Adrenal gland (tissue), 12 donors: Measurements from ENCODE around the gene BEX2. TPM values are rescaled to one million over a fixed set of nuclear protein-coding genes. Genes with fewer than 3 reads are reported as not detected.

ENCODE experiments used
- DNase-seq, 7 donors: peaks; one replicate each; pipeline ENCODE4 v3.0.0-alpha.2; 2019 to 2020
- H3K27ac ChIP-seq, 5 donors: fragments of 200-600 bp; sonication (generic) in 4 of 5; 1 replicate in 3 of 5; 2 replicates in 2 of 5; pipeline versions ENCODE4 v1.5.1 to v1.8.0; 2016 to 2020; ENCODE audit warnings: mild to moderate bottlenecking in 1 of 5
- H3K27me3 ChIP-seq: fragments of 200-600 bp; 2 replicates; pipeline ENCODE4 v1.8.0; 2021
- H3K36me3 ChIP-seq, 2 donors: fragments of 200-600 bp; replicated peaks in 1 of 2; 1 replicate in 1 of 2; 2 replicates in 1 of 2; pipeline versions ENCODE4 v1.5.1 to v1.8.0; 2018 to 2022
- H3K4me1 ChIP-seq, 2 donors: fragments of 200-600 bp; replicated peaks in 1 of 2; 1 replicate in 1 of 2; 2 replicates in 1 of 2; pipeline versions ENCODE4 v1.5.1 to v1.8.0; 2018 to 2021
- H3K4me3 ChIP-seq, 4 donors: fragments of 200-600 bp; sonication (generic) in 3 of 4; one replicate each; pipeline ENCODE4 v1.5.1; 2016 to 2018
- H3K9me3 ChIP-seq, 3 donors: fragments of 200-600 bp; sonication (generic) in 1 of 3; replicated peaks in 1 of 3; 1 replicate in 2 of 3; 2 replicates in 1 of 3; pipeline versions ENCODE4 v1.5.1 to v1.8.0; 2016 to 2021
- CTCF ChIP-seq, 6 experiments: fragments of 450-650 bp in 4 of 6; fragments of 200-600 bp in 2 of 6; sonication (generic) in 1 of 6; IDR thresholded peaks; 1 replicate in 5 of 6; 2 replicates in 1 of 6; pipeline versions ENCODE4 v1.5.1 to v1.8.0; 2016 to 2021; ENCODE audit warnings: antibody characterized with exemption in 6 of 6, mild to moderate bottlenecking in 2 of 6, moderate library complexity in 1 of 6
- POLR2A ChIP-seq, 2 donors: fragments of 450-650 bp; IDR thresholded peaks; one replicate each; pipeline ENCODE4 v1.6.1; 2017; ENCODE audit warnings: antibody characterized with exemption in 2 of 2, mild to moderate bottlenecking in 2 of 2, moderate library complexity in 1 of 2
- WGBS, 4 donors: extraction: QIAGEN DNeasy Blood & Tissue Kit in 2 of 4; methylation state at CpG; one replicate each; pipeline versions ENCODE4 v1.1.5 to v1.1.7; 2013 to 2017; 5-methylcytosine and 5-hydroxymethylcytosine counted together
- intact Hi-C, 2 donors: fragments of 100-400 bp; cut with DNase I; formaldehyde crosslinking; loops; one replicate each; pipeline versions ENCODE4 v1.14.1 to v1.15.0; 2022 to 2023
- polyA plus RNA-seq, 3 donors: library from polyadenylated mRNA; stranded (reverse); fragments of 200-250 nt in 2 of 3; fragments of 350-450 nt in 1 of 3; fragmentation: Illumina TruSeq in 1 of 3; extraction: RNeasy Lipid Tissue Mini Kit (QIAGEN cat#74804) in 1 of 3; gene quantifications; one replicate each; pipeline ENCODE4 v1.2.3, GENCODE V29; 2013 to 2014
- total RNA-seq, 9 donors: library from RNA; depleted of rRNA in 4 of 9; stranded (reverse); fragments of >200 nt in 4 of 9; fragments of 120-200 nt in 1 of 9; fragmentation: NEBNext Ultra II Directional in 1 of 9; extraction: Animal tissue kit (Norgen Biotek cat#: 25700) in 1 of 9; gene quantifications; one replicate each; pipeline versions ENCODE4 v1.1.0 to v1.2.4, GENCODE V29; 2013 to 2023
- donor health status: healthy with polysubstance abuse.
- donor health status: Bipolar disorder and iron deficiency.
- donor health status: DM: yes; HTN: yes; CAD: no.
- donor health status: DM: no; HTN: no; CAD: no.
- donor health status: DM: no; HTN: no; CAD: no.
- donor health status: DM: yes; HTN: yes; CAD: no.

Gene BEX2
- total and polyA plus RNA-seq, 12 donors: 29.4 to 118 (median 55.4) TPM

- peak overlapping the region in 1 of 5 donors; percentile 96 for H3K27ac ChIP-seq
- no peaks in the 10 kb centered on the region for H3K27me3 ChIP-seq
- H3K36me3 ChIP-seq: no peaks in the 10 kb centered on the region
- no peak for DNase-seq
- H3K4me3 ChIP-seq: peak overlapping the region in 1 of 4 donors; percentile 82
- WGBS, 4 donors: 68 to 88% (median 77%) methylated on average over 2 of the region's 2 CpGs
- TF ChIP-seq CTCF (IDR thresholded peaks at IDR 0.05) (no peak), POLR2A (IDR thresholded peaks at IDR 0.05) (no peak)
- intact Hi-C loops: no loop called here
- H3K9me3 ChIP-seq: no peaks in the 10 kb centered on the region
- H3K4me1 ChIP-seq: peaks cover 0 to 4% of the 10 kb centered on the region in 2 donors
These were observed 47.1 kb upstream of the BEX2 start for GRCh38 chrX:103357871-103358270.

GRCh38 chrX:103356858-103357257 lies 46.1 kb upstream of the BEX2 start:
- TF ChIP-seq POLR2A (IDR thresholded peaks at IDR 0.05) (no peak), CTCF (IDR thresholded peaks at IDR 0.05) (no peak)
- H3K4me3 ChIP-seq: peak overlapping the region in 3 of 4 donors; percentile 54 to 82 (median 60)
- intact Hi-C loops: no loop called here
- no peaks in the 10 kb centered on the region for H3K36me3 ChIP-seq
- H3K27me3 ChIP-seq: no peaks in the 10 kb centered on the region
- H3K9me3 ChIP-seq: no peaks in the 10 kb centered on the region
- H3K4me1 ChIP-seq: peaks cover 0 to 4% of the 10 kb centered on the region in 2 donors
- 0 to 23% (median 7%) methylated on average over 12 to 13 of the region's 13 CpGs for WGBS, 4 donors
- DNase-seq: peak; percentile 27 to 59 (median 50)
- peak overlapping the region; percentile 85 to 99 (median 89) for H3K27ac ChIP-seq

- TF ChIP-seq CTCF (IDR thresholded peaks at IDR 0.05): no peak
- peak; percentile 87 to 93 for TF ChIP-seq POLR2A (IDR thresholded peaks at IDR 0.05)
- peak within 1 kb of the TSS; percentile 85 to 99 (median 89) for H3K27ac ChIP-seq
- WGBS, 4 donors: 0 to 29% (median 11%) methylated on average over 10 to 18 of the region's 18 CpGs
- no peaks in the 10 kb centered on the region for H3K9me3 ChIP-seq
- peak; percentile 73 to 86 (median 78) for DNase-seq
- no peaks in the 10 kb centered on the region for H3K36me3 ChIP-seq
- peaks cover 0 to 4% of the 10 kb centered on the region in 2 donors for H3K4me1 ChIP-seq
- intact Hi-C loops: no loop called here
- H3K27me3 ChIP-seq: no peaks in the 10 kb centered on the region
- peak within 1 kb of the TSS; percentile 54 to 82 (median 58) for H3K4me3 ChIP-seq
These were observed 45.5 kb upstream of the BEX2 start, which contains the start of gene TCEAL9 for GRCh38 chrX:103356130-103356798. TSS of gene TCEAL9 (plus strand) at chrX:103356506. CDS start at chrX:103357685, 1,179 bp downstream.

GRCh38 chrX:103347682-103348397 lies 37.0 kb upstream of the BEX2 start:
- intact Hi-C loops: loop anchor here (10.0 kb wide), 1 partner anchor 117 kb away; no protein-coding TSS in a partner anchor
- no peaks in the 10 kb centered on the region for H3K4me1 ChIP-seq
- WGBS, 4 donors: 60 to 77% (median 68%) methylated on average over 29 of the region's 29 CpGs
- no peak overlapping the region for H3K27ac ChIP-seq
- no peak for TF ChIP-seq CTCF (IDR thresholded peaks at IDR 0.05)
- no peak for TF ChIP-seq POLR2A (IDR thresholded peaks at IDR 0.05)
- no peaks in the 10 kb centered on the region for H3K9me3 ChIP-seq
- DNase-seq: no peak
- H3K36me3 ChIP-seq: no peaks in the 10 kb centered on the region
- H3K4me3 ChIP-seq: no peak overlapping the region
- H3K27me3 ChIP-seq: peaks cover 44% of the 10 kb centered on the region
